Lung (tissue), 12 donors: Measurements from ENCODE around the gene EHD1. TPM values are rescaled to one million over a fixed set of nuclear protein-coding genes. Genes with fewer than 3 reads are reported as not detected.
A peak's percentile ranks its signal among the peaks of the same experiment; 100 is the strongest.

Experiments
- ATAC-seq: fragments of 200-7000 bp; cut with Tn5 transposase; one replicate; pipeline ENCODE4 v1.9.1; 2020; ENCODE audit warnings: moderate number of reproducible peaks; ENCODE audit not compliant: insufficient read depth, low FRiP score
- DNase-seq, 3 donors: peaks; one replicate each; pipeline ENCODE4 v3.0.0-alpha.2; 2013 to 2017
- H3K27ac ChIP-seq, 2 donors: one replicate each; pipeline ENCODE4 v1.5.1; 2013; ENCODE audit warnings: mild to moderate bottlenecking in 2 of 2, moderate library complexity in 2 of 2, control low read depth in 1 of 2, inconsistent platforms in 1 of 2, low read depth in 1 of 2, low read length in 1 of 2
- H3K27me3 ChIP-seq, 3 donors: one replicate each; pipeline ENCODE4 v1.5.1; 2013; ENCODE audit warnings: low read length in 2 of 3; ENCODE audit not compliant: control insufficient read depth in 3 of 3, insufficient read depth in 3 of 3
- H3K36me3 ChIP-seq, 4 donors: one replicate each; pipeline ENCODE4 v1.5.1; 2013; ENCODE audit warnings: low read length in 4 of 4, mild to moderate bottlenecking in 1 of 4, moderate library complexity in 1 of 4; ENCODE audit not compliant: control insufficient read depth in 4 of 4, insufficient read depth in 4 of 4
- H3K4me1 ChIP-seq, 5 donors: one replicate each; pipeline ENCODE4 v1.5.1; 2013; ENCODE audit warnings: low read length in 5 of 5, mild to moderate bottlenecking in 2 of 5, moderate library complexity in 1 of 5; ENCODE audit not compliant: control insufficient read depth in 5 of 5, insufficient read depth in 5 of 5
- H3K4me3 ChIP-seq: one replicate; pipeline ENCODE4 v1.5.1; 2013; ENCODE audit warnings: mild to moderate bottlenecking, control low read depth, moderate library complexity
- H3K9ac ChIP-seq, 2 donors: one replicate each; pipeline ENCODE4 v1.5.1; 2013; ENCODE audit warnings: low read length in 2 of 2, control low read depth in 1 of 2; ENCODE audit not compliant: insufficient read depth in 1 of 2
- H3K9me3 ChIP-seq, 4 donors: one replicate each; pipeline ENCODE4 v1.5.1; 2013; ENCODE audit warnings: low read length in 3 of 4, mild to moderate bottlenecking in 1 of 4, moderate library complexity in 1 of 4; ENCODE audit not compliant: control insufficient read depth in 4 of 4, insufficient read depth in 3 of 4
- CTCF ChIP-seq: IDR thresholded peaks from 2 replicates; pipeline ENCODE4 v1.5.1; 2012; ENCODE audit warnings: mild to moderate bottlenecking; ENCODE audit errors: control extremely low read depth, extremely low read depth
- WGBS, 2 donors: extraction: QIAGEN DNeasy Blood & Tissue Kit; methylation state at CpG; one replicate each; pipeline ENCODE4 v1.1.7; 2013; 5-methylcytosine and 5-hydroxymethylcytosine counted together
- polyA plus RNA-seq, 2 donors: library from polyadenylated mRNA; stranded (reverse); fragments of 200-250 nt; gene quantifications; one replicate each; pipeline ENCODE4 v1.2.1, GENCODE V29; 2013
- total RNA-seq, 2 donors: library from RNA; depleted of rRNA in 1 of 2; stranded (reverse); fragments of >200 nt in 1 of 2; gene quantifications; one replicate each; pipeline ENCODE4 v1.2.1, GENCODE V29; 2014 to 2021
- donor health status: control.
- donor health status: control.
- donor health status: Bipolar disorder and iron deficiency.
- donor health status: healthy.
- donor health status: DM: yes; HTN: yes; CAD: no.

The EHD1 gene
- total and polyA plus RNA-seq, 4 donors = 42.1 to 144 (median 105) TPM

GRCh38 chr11:64884019-64884418, 5.6 kb upstream of the EHD1 start:
- Histone ChIP-seq H3K27me3 (no peaks in the 10 kb centered on the region), H3K9ac (no peak overlapping the region), H3K27ac (no peak overlapping the region), H3K4me3 (no peak overlapping the region), H3K9me3 (no peaks in the 10 kb centered on the region), H3K4me1 (peaks cover 0 to 17% (median 6%) of the 10 kb centered on the region in 5 donors), H3K36me3 (no peaks in the 10 kb centered on the region)
- WGBS, 2 donors = 92 to 94% methylated on average over 8 of the region's 8 CpGs
- TF ChIP-seq CTCF = no peak
- ATAC-seq (no peak), DNase-seq (no peak)

- WGBS, 2 donors = 82 to 90% methylated on average over 5 of the region's 5 CpGs
- DNase-seq = no peak
- Histone ChIP-seq H3K36me3 (no peaks in the 10 kb centered on the region), H3K4me1 (peaks cover 0 to 19% (median 6%) of the 10 kb centered on the region in 5 donors), H3K27ac (no peak overlapping the region), H3K4me3 (no peak overlapping the region), H3K27me3 (no peaks in the 10 kb centered on the region), H3K9ac (no peak overlapping the region), H3K9me3 (no peaks in the 10 kb centered on the region)
- ATAC-seq = no peak
- TF ChIP-seq CTCF = no peak
These were observed 5.2 kb upstream of the EHD1 start for GRCh38 chr11:64883575-64883974.

- TF ChIP-seq CTCF = no peak
- Histone ChIP-seq H3K27me3 (no peaks in the 10 kb centered on the region), H3K9ac (no peak overlapping the region), H3K9me3 (no peaks in the 10 kb centered on the region), H3K36me3 (peaks cover 0 to 8% (median 0%) of the 10 kb centered on the region in 4 donors), H3K4me1 (peaks cover 0 to 20% (median 3%) of the 10 kb centered on the region in 5 donors), H3K27ac (peak overlapping the region in 1 of 2 donors; percentile 15), H3K4me3 (no peak overlapping the region)
- WGBS, 2 donors = 86 to 92% methylated on average over 5 of the region's 5 CpGs
- no peak for DNase-seq
- ATAC-seq = no peak
These were observed 3.8 kb upstream of the EHD1 start for GRCh38 chr11:64882243-64882642.

GRCh38 chr11:64881476-64881875, 3.1 kb upstream of the EHD1 start:
- Histone ChIP-seq H3K4me3 (no peak overlapping the region), H3K9ac (no peak overlapping the region), H3K27ac (no peak overlapping the region), H3K4me1 (peaks cover 0 to 27% (median 4%) of the 10 kb centered on the region in 5 donors), H3K36me3 (peaks cover 0 to 8% (median 0%) of the 10 kb centered on the region in 4 donors), H3K27me3 (no peaks in the 10 kb centered on the region), H3K9me3 (no peaks in the 10 kb centered on the region)
- DNase-seq (no peak), ATAC-seq (no peak)
- 82 to 85% methylated on average over 8 of the region's 8 CpGs for WGBS, 2 donors
- no peak for TF ChIP-seq CTCF
